Endodermal cell (in vitro differentiated cells): ENCODE data around the gene RILPL1. TPM values are rescaled to one million over a fixed set of nuclear protein-coding genes. Genes with fewer than 3 reads are reported as not detected.

Experiments used
- DNase-seq: peaks from one replicate; pipeline ENCODE4 v3.0.0-alpha.2; 2017
- H3K27ac ChIP-seq: 2 replicates; pipeline ENCODE4 v1.5.1; 2013; ENCODE audit warnings: mild to moderate bottlenecking, low read depth, low read length, moderate library complexity
- H3K27me3 ChIP-seq: 2 replicates; pipeline ENCODE4 v1.6.1; 2013; ENCODE audit warnings: mild to moderate bottlenecking, low read length, moderate library complexity; ENCODE audit not compliant: insufficient read depth, control insufficient read depth, poor library complexity, severe bottlenecking
- H3K36me3 ChIP-seq: 2 replicates; pipeline ENCODE4 v1.7.0; 2013; ENCODE audit warnings: mild to moderate bottlenecking, low read length, moderate library complexity; ENCODE audit not compliant: control insufficient read depth, insufficient read depth
- H3K4me1 ChIP-seq: one replicate; pipeline ENCODE4 v1.7.0; 2013; ENCODE audit warnings: low read length; ENCODE audit not compliant: control insufficient read depth, insufficient read depth
- H3K4me3 ChIP-seq: 2 replicates; pipeline ENCODE4 v1.5.1; 2013; ENCODE audit warnings: mild to moderate bottlenecking, low read length, moderate library complexity
- H3K9ac ChIP-seq: 2 replicates; pipeline ENCODE4 v1.6.1; 2013; ENCODE audit warnings: mild to moderate bottlenecking, low read length, moderate library complexity; ENCODE audit not compliant: poor library complexity, severe bottlenecking; ENCODE audit errors: extremely low read depth
- H3K9me3 ChIP-seq: 2 replicates; pipeline ENCODE4 v1.6.1; 2013; ENCODE audit warnings: mild to moderate bottlenecking, low read length, moderate library complexity; ENCODE audit not compliant: control insufficient read depth
- H3K27ac Mint-ChIP-seq: 2 replicates; pipeline ENCODE4 v1.8.0; 2020; ENCODE audit warnings: mixed read lengths
- H3K27me3 Mint-ChIP-seq: 2 replicates; pipeline ENCODE4 v1.8.0; 2021; ENCODE audit warnings: mild to moderate bottlenecking, mixed read lengths; ENCODE audit not compliant: insufficient read depth
- H3K36me3 Mint-ChIP-seq: 2 replicates; pipeline ENCODE4 v1.8.0; 2020; ENCODE audit warnings: low read depth, mixed read lengths
- H3K4me1 Mint-ChIP-seq: 2 replicates; pipeline ENCODE4 v1.8.0; 2020; ENCODE audit warnings: mixed read lengths
- H3K4me3 Mint-ChIP-seq: 2 replicates; pipeline ENCODE4 v1.8.0; 2020; ENCODE audit warnings: mild to moderate bottlenecking, moderate library complexity, mixed read lengths
- H3K9me3 Mint-ChIP-seq: 2 replicates; pipeline ENCODE4 v1.8.0; 2020; ENCODE audit warnings: mild to moderate bottlenecking, mixed read lengths
- CTCF ChIP-seq: fragments of 200-600 bp; sonication (generic); conservative IDR thresholded peaks from 2 replicates; pipeline ENCODE4 v1.5.0; 2021; ENCODE audit warnings: antibody characterized with exemption, mild to moderate bottlenecking
- WGBS, 2 experiments: methylation state at CpG; one replicate each; pipeline versions ENCODE4 v1.1.5 to v1.1.7; 2013; ENCODE audit warnings: missing lambda C conversion rate in 2 of 2, mixed read lengths in 1 of 2; ENCODE audit not compliant: insufficient coverage in 1 of 2, insufficient read length in 1 of 2; 5-methylcytosine and 5-hydroxymethylcytosine counted together
- total RNA-seq, 2 donors: library from RNA; stranded (reverse); fragmentation: NEBNext Ultra II Directional in 1 of 2; extraction: Animal tissue kit (Norgen Biotek cat#: 25700) in 1 of 2; gene quantifications; 2 replicates in 1 of 2; 3 replicates in 1 of 2; pipeline ENCODE4 v1.2.1, GENCODE V29; 2021

RILPL1 gene
- total RNA-seq, 2 donors from 2014 or later = 19.0 to 25.2 TPM

- no peak for DNase-seq
- no peaks in the 10 kb centered on the region for H3K9me3 ChIP-seq
- H3K27ac ChIP-seq = peak overlapping the region; percentile 77
- H3K4me3 ChIP-seq = no peak overlapping the region
- Mint-ChIP-seq H3K27me3 (no peaks in the 10 kb centered on the region), H3K4me1 (no peaks in the 10 kb centered on the region), H3K36me3 (peaks cover 59% of the 10 kb centered on the region), H3K9me3 (no peaks in the 10 kb centered on the region), H3K4me3 (no peak overlapping the region), H3K27ac (no peak overlapping the region)
- no peaks in the 10 kb centered on the region for H3K27me3 ChIP-seq
- TF ChIP-seq CTCF = no peak
- 84 to 93% methylated on average over 8 to 12 of the region's 12 CpGs for WGBS, 2 experiments
- H3K4me1 ChIP-seq = no peaks in the 10 kb centered on the region
- H3K36me3 ChIP-seq = peaks cover 12% of the 10 kb centered on the region
- no peak overlapping the region for H3K9ac ChIP-seq
These were observed 31.3 kb downstream of the RILPL1 start for GRCh38 chr12:123502163-123502704.

GRCh38 chr12:123499332-123499731, 34.2 kb downstream of the RILPL1 start:
- no peak for DNase-seq
- Mint-ChIP-seq H3K9me3 (no peaks in the 10 kb centered on the region), H3K4me3 (no peak overlapping the region), H3K4me1 (no peaks in the 10 kb centered on the region), H3K27ac (no peak overlapping the region), H3K27me3 (no peaks in the 10 kb centered on the region), H3K36me3 (peaks cover 52% of the 10 kb centered on the region)
- Histone ChIP-seq H3K9me3 (no peaks in the 10 kb centered on the region), H3K27ac (no peak overlapping the region), H3K9ac (no peak overlapping the region), H3K4me1 (no peaks in the 10 kb centered on the region), H3K36me3 (peaks cover 17% of the 10 kb centered on the region), H3K27me3 (no peaks in the 10 kb centered on the region), H3K4me3 (no peak overlapping the region)
- no peak for TF ChIP-seq CTCF
- 93 to 97% methylated on average over 14 to 16 of the region's 16 CpGs for WGBS, 2 experiments

- peaks cover 17% of the 10 kb centered on the region for H3K36me3 ChIP-seq
- Mint-ChIP-seq H3K9me3 (no peaks in the 10 kb centered on the region), H3K27me3 (no peaks in the 10 kb centered on the region), H3K36me3 (peaks cover 44% of the 10 kb centered on the region), H3K4me3 (no peak overlapping the region), H3K27ac (no peak overlapping the region), H3K4me1 (no peaks in the 10 kb centered on the region)
- H3K27me3 ChIP-seq = no peaks in the 10 kb centered on the region
- no peak for TF ChIP-seq CTCF
- DNase-seq = peak; percentile 68
- no peak overlapping the region for H3K4me3 ChIP-seq
- no peak overlapping the region for H3K27ac ChIP-seq
- no peaks in the 10 kb centered on the region for H3K9me3 ChIP-seq
- no peaks in the 10 kb centered on the region for H3K4me1 ChIP-seq
- 90 to 95% methylated on average over 10 to 13 of the region's 13 CpGs for whole genome bisulfite sequencing, 2 experiments
- no peak overlapping the region for H3K9ac ChIP-seq
These were observed 35.2 kb downstream of the RILPL1 start for GRCh38 chr12:123498126-123498825.
